K562 (cell line): ENCODE results near the gene IFT25. TPM values are rescaled to one million over a fixed set of nuclear protein-coding genes. Genes with fewer than 3 reads are reported as not detected.

ENCODE experiments used
- CC2D1A ChIP-seq: fragments of 450-650 bp; IDR thresholded peaks from 2 replicates; pipeline ENCODE4 v1.6.1; 2017; ENCODE audit warnings: mild to moderate bottlenecking
- DNMT1 ChIP-seq: fragments of 450-650 bp; IDR thresholded peaks from 2 replicates; pipeline ENCODE4 v1.6.1; 2016; ENCODE audit warnings: antibody characterized with exemption, mild to moderate bottlenecking
- HNRNPUL1 ChIP-seq: fragments of 200-400 bp; formaldehyde crosslinking; IDR thresholded peaks from 2 replicates; pipeline ENCODE4 v1.6.1; 2017; ENCODE audit warnings: low read length
- MTF1 ChIP-seq: fragments of 250-450 bp; sonication (Bioruptor Pico); IDR thresholded peaks from 2 replicates; pipeline ENCODE4 v1.9.0; 2021; ENCODE audit warnings: moderate library complexity, mild to moderate bottlenecking, inconsistent platforms, borderline replicate concordance
- polyA plus RNA-seq, 8 experiments: library from polyadenylated mRNA; depleted of rRNA in 4 of 8; stranded (reverse) in 5 of 8; unstranded in 3 of 8; fragments of >200 nt; fragmentation: Nextera tagmentation in 2 of 8; fragmentation: Illumina TruSeq in 1 of 8; extraction: Ambion mirVana in 2 of 8; extraction: Trizol in 1 of 8; gene quantifications; 2 replicates each; pipeline versions ENCODE4 v1.2.1 to v1.2.3, GENCODE V29; 2011 to 2014; ENCODE audit warnings: inconsistent platforms in 1 of 8, missing spikeins in 1 of 8
- total RNA-seq, 7 experiments: library from RNA; depleted of rRNA in 6 of 7; stranded (reverse); fragments of >200 nt in 6 of 7; fragmentation: Illumina TruSeq in 2 of 7; extraction: Trizol in 2 of 7; gene quantifications; 2 replicates each; pipeline versions ENCODE4 v1.2.1 to v1.2.3, GENCODE V29; 2011 to 2021; ENCODE audit warnings: low replicate concordance in 1 of 7
- TF ChIP-seq, protein P1 (sequence below): fragments of 450-650 bp; IDR thresholded peaks from 2 replicates; pipeline ENCODE4 v1.6.1; 2017; ENCODE audit warnings: antibody characterized with exemption, mild to moderate bottlenecking
- TF ChIP-seq, protein P2 (sequence below), 3 experiments: fragments of 200-800 bp in 1 of 3; fragments of 250-450 bp in 1 of 3; fragments of 450-650 bp in 1 of 3; sonication (Bioruptor Pico) in 1 of 3; sonication (Bioruptor generic) in 1 of 3; formaldehyde crosslinking in 1 of 3; IDR thresholded peaks; 2 replicates each; pipeline versions ENCODE4 v1.6.1 to v1.8.0; 2016 to 2022; ENCODE audit warnings: mild to moderate bottlenecking in 2 of 3, missing genetic modification characterization in 2 of 3, missing compliant biosample characterization in 1 of 3, moderate library complexity in 1 of 3
- TF ChIP-seq, protein P3 (sequence below): sonication (generic); formaldehyde crosslinking; IDR thresholded peaks from 2 replicates; pipeline ENCODE4 v1.8.0; 2022; ENCODE audit warnings: mild to moderate bottlenecking, missing genetic modification reagents
- TF ChIP-seq, protein P4 (sequence below), 2 experiments: fragments of 150-350 bp in 1 of 2; IDR thresholded peaks; 2 replicates each; pipeline ENCODE4 v1.6.1; 2012 to 2016; ENCODE audit warnings: low read depth in 2 of 2, low read length in 2 of 2, mild to moderate bottlenecking in 1 of 2, moderate library complexity in 1 of 2
- TF ChIP-seq, protein P5 (sequence below): fragments of 450-650 bp; IDR thresholded peaks from 2 replicates; pipeline ENCODE4 v1.6.1; 2016; ENCODE audit warnings: mild to moderate bottlenecking

Gene IFT25
- total and polyA plus RNA-seq, 9 of the 15 experiments (the other 6 are each of a cell fraction or from before 2014, with no cell fraction given): 93.6 to 209 (median 167) TPM

DNA sequence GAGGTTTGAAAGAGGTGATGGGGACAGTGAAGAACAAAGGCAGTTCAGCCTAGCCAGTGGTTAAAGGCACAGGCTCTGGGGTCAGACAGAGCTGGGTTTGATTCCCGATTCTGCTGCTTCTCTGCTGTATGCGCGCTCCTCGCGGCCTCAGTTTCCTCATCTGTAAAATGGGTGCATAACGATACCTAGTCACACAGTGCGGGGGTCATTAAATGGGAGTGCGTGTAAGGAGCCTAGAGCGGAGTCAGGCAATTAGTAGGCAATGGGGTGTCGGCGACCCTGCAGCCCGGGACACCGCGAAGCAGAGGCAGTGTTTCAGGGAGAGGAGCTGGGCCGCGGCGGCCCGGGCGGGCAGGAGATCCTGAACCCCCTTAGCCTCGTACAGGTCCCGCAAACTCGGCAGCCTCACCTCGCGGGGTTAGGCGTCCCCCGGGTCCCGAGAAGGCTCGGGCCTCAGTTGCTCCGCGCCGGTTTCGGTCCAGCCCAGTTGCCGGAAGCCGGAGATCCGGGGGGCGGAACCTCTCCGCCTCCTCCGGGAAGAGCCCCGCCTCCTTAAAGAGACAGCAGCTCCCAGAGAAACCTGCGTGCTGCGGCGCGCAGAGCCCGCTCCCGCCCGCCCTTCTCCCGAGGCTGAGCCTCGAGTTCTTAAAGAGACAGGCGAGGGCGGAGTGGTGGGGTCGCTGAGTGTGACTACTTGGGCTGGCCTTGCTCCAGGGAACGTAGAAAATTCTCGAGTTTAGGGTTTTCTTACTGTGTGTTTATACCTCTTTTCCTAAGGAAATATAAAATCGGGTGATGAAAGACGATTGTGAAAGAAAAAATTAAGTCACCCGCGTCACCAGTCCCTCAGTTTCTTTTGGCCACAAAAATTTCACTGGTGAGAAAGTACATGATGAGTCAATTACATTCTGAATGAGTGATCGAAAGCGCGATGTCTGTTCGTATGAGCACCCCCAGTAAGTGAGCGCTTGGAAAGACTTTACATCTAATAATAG is 55.9 kb downstream of the IFT25 start, which contains the start of gene YIPF1 (continued):
- TF ChIP-seq, protein P1, sequence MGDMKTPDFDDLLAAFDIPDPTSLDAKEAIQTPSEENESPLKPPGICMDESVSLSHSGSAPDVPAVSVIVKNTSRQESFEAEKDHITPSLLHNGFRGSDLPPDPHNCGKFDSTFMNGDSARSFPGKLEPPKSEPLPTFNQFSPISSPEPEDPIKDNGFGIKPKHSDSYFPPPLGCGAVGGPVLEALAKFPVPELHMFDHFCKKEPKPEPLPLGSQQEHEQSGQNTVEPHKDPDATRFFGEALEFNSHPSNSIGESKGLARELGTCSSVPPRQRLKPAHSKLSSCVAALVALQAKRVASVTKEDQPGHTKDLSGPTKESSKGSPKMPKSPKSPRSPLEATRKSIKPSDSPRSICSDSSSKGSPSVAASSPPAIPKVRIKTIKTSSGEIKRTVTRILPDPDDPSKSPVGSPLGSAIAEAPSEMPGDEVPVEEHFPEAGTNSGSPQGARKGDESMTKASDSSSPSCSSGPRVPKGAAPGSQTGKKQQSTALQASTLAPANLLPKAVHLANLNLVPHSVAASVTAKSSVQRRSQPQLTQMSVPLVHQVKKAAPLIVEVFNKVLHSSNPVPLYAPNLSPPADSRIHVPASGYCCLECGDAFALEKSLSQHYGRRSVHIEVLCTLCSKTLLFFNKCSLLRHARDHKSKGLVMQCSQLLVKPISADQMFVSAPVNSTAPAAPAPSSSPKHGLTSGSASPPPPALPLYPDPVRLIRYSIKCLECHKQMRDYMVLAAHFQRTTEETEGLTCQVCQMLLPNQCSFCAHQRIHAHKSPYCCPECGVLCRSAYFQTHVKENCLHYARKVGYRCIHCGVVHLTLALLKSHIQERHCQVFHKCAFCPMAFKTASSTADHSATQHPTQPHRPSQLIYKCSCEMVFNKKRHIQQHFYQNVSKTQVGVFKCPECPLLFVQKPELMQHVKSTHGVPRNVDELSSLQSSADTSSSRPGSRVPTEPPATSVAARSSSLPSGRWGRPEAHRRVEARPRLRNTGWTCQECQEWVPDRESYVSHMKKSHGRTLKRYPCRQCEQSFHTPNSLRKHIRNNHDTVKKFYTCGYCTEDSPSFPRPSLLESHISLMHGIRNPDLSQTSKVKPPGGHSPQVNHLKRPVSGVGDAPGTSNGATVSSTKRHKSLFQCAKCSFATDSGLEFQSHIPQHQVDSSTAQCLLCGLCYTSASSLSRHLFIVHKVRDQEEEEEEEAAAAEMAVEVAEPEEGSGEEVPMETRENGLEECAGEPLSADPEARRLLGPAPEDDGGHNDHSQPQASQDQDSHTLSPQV: 0 out of 2 replicates have a peak, but pooled peaks have one; percentile 32
- TF ChIP-seq MTF1 (no peak), HNRNPUL1 (no peak), CC2D1A (peak; percentile 76), DNMT1 (0 out of 2 replicates have a peak, but pooled peaks have one; percentile 83)
- TF ChIP-seq, protein P2, sequence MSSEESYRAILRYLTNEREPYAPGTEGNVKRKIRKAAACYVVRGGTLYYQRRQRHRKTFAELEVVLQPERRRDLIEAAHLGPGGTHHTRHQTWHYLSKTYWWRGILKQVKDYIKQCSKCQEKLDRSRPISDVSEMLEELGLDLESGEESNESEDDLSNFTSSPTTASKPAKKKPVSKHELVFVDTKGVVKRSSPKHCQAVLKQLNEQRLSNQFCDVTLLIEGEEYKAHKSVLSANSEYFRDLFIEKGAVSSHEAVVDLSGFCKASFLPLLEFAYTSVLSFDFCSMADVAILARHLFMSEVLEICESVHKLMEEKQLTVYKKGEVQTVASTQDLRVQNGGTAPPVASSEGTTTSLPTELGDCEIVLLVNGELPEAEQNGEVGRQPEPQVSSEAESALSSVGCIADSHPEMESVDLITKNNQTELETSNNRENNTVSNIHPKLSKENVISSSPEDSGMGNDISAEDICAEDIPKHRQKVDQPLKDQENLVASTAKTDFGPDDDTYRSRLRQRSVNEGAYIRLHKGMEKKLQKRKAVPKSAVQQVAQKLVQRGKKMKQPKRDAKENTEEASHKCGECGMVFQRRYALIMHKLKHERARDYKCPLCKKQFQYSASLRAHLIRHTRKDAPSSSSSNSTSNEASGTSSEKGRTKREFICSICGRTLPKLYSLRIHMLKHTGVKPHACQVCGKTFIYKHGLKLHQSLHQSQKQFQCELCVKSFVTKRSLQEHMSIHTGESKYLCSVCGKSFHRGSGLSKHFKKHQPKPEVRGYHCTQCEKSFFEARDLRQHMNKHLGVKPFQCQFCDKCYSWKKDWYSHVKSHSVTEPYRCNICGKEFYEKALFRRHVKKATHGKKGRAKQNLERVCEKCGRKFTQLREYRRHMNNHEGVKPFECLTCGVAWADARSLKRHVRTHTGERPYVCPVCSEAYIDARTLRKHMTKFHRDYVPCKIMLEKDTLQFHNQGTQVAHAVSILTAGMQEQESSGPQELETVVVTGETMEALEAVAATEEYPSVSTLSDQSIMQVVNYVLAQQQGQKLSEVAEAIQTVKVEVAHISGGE (CRISPR knock-in tag; IDR thresholded peaks at IDR 0.05): peak in 1 of 3 experiments; percentile 35; a peak in 1 of 6 replicates
- TF ChIP-seq, protein P3, sequence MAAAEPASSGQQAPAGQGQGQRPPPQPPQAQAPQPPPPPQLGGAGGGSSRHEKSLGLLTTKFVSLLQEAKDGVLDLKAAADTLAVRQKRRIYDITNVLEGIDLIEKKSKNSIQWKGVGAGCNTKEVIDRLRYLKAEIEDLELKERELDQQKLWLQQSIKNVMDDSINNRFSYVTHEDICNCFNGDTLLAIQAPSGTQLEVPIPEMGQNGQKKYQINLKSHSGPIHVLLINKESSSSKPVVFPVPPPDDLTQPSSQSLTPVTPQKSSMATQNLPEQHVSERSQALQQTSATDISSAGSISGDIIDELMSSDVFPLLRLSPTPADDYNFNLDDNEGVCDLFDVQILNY (CRISPR knock-in tag): no peak
- TF ChIP-seq, protein P4, sequence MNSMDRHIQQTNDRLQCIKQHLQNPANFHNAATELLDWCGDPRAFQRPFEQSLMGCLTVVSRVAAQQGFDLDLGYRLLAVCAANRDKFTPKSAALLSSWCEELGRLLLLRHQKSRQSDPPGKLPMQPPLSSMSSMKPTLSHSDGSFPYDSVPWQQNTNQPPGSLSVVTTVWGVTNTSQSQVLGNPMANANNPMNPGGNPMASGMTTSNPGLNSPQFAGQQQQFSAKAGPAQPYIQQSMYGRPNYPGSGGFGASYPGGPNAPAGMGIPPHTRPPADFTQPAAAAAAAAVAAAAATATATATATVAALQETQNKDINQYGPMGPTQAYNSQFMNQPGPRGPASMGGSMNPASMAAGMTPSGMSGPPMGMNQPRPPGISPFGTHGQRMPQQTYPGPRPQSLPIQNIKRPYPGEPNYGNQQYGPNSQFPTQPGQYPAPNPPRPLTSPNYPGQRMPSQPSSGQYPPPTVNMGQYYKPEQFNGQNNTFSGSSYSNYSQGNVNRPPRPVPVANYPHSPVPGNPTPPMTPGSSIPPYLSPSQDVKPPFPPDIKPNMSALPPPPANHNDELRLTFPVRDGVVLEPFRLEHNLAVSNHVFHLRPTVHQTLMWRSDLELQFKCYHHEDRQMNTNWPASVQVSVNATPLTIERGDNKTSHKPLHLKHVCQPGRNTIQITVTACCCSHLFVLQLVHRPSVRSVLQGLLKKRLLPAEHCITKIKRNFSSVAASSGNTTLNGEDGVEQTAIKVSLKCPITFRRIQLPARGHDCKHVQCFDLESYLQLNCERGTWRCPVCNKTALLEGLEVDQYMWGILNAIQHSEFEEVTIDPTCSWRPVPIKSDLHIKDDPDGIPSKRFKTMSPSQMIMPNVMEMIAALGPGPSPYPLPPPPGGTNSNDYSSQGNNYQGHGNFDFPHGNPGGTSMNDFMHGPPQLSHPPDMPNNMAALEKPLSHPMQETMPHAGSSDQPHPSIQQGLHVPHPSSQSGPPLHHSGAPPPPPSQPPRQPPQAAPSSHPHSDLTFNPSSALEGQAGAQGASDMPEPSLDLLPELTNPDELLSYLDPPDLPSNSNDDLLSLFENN (IDR thresholded peaks at IDR 0.05; ENCODE audit: low read depth in 2 of 2, low read length in 2 of 2): no peak
- TF ChIP-seq, protein P5, sequence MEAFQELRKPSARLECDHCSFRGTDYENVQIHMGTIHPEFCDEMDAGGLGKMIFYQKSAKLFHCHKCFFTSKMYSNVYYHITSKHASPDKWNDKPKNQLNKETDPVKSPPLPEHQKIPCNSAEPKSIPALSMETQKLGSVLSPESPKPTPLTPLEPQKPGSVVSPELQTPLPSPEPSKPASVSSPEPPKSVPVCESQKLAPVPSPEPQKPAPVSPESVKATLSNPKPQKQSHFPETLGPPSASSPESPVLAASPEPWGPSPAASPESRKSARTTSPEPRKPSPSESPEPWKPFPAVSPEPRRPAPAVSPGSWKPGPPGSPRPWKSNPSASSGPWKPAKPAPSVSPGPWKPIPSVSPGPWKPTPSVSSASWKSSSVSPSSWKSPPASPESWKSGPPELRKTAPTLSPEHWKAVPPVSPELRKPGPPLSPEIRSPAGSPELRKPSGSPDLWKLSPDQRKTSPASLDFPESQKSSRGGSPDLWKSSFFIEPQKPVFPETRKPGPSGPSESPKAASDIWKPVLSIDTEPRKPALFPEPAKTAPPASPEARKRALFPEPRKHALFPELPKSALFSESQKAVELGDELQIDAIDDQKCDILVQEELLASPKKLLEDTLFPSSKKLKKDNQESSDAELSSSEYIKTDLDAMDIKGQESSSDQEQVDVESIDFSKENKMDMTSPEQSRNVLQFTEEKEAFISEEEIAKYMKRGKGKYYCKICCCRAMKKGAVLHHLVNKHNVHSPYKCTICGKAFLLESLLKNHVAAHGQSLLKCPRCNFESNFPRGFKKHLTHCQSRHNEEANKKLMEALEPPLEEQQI: peak; percentile 78
